Activated T-helper 2 cell treated with anti-CD3 and anti-CD28 coated beads, Interferon-gamma antibody, Interleukin-2, Interleukin-4, amounts not matched to agents 10 μg/mL and 5 μg/mL and 100 μg/mL, durations not matched to agents 14 hours and 24 hours and 36 hours (primary cell): ENCODE data around the gene DLG4. TPM values are rescaled to one million over a fixed set of nuclear protein-coding genes. Genes with fewer than 3 reads are reported as not detected.

Experiments
- DNase-seq: peaks from one replicate; pipeline ENCODE4 v3.0.0; 2021; ENCODE audit warnings: low spot score
- H3K27ac Mint-ChIP-seq: one replicate; pipeline ENCODE4 v1.8.0; 2021; ENCODE audit warnings: mixed read lengths
- H3K27me3 Mint-ChIP-seq: one replicate; pipeline ENCODE4 v1.8.0; 2021; ENCODE audit warnings: low read depth, mixed read lengths
- H3K36me3 Mint-ChIP-seq: one replicate; pipeline ENCODE4 v1.8.0; 2021; ENCODE audit warnings: low read depth, mixed read lengths
- H3K4me1 Mint-ChIP-seq: one replicate; pipeline ENCODE4 v1.8.0; 2021; ENCODE audit warnings: low read depth, mixed read lengths
- H3K4me3 Mint-ChIP-seq: one replicate; pipeline ENCODE4 v1.8.0; 2021; ENCODE audit warnings: low read depth, mild to moderate bottlenecking, moderate library complexity, mixed read lengths
- H3K9me3 Mint-ChIP-seq: one replicate; pipeline ENCODE4 v1.8.0; 2021; ENCODE audit warnings: mixed read lengths
- intact Hi-C: fragments of 100-400 bp; cut with micrococcal nuclease; formaldehyde crosslinking; loops from one replicate; pipeline ENCODE4 v1.15.1; 2023
- total RNA-seq: library from RNA; stranded (reverse); gene quantifications from 2 replicates; pipeline ENCODE4 v1.2.3, GENCODE V29; 2022

Gene DLG4
- total RNA-seq, 1 donor from 2014 or later = 10.6 TPM

GRCh38 chr17:7242717-7243452, 23.2 kb upstream of the DLG4 start:
- DNase-seq = peak; percentile 92
- H3K27me3 Mint-ChIP-seq = no peaks in the 10 kb centered on the region
- intact Hi-C loops = loop anchor here (1.0 to 2.0 kb wide), 3 partner anchors 9 to 64 kb away; partner anchors contain the start of genes EIF5A, ELP5 and SLC2A4
- peak overlapping the region; percentile 95 for H3K27ac Mint-ChIP-seq
- H3K4me1 Mint-ChIP-seq = peaks cover 29% of the 10 kb centered on the region
- H3K4me3 Mint-ChIP-seq = peak overlapping the region; percentile 98
- H3K9me3 Mint-ChIP-seq = no peaks in the 10 kb centered on the region
- peaks cover 58% of the 10 kb centered on the region for H3K36me3 Mint-ChIP-seq

DNA sequence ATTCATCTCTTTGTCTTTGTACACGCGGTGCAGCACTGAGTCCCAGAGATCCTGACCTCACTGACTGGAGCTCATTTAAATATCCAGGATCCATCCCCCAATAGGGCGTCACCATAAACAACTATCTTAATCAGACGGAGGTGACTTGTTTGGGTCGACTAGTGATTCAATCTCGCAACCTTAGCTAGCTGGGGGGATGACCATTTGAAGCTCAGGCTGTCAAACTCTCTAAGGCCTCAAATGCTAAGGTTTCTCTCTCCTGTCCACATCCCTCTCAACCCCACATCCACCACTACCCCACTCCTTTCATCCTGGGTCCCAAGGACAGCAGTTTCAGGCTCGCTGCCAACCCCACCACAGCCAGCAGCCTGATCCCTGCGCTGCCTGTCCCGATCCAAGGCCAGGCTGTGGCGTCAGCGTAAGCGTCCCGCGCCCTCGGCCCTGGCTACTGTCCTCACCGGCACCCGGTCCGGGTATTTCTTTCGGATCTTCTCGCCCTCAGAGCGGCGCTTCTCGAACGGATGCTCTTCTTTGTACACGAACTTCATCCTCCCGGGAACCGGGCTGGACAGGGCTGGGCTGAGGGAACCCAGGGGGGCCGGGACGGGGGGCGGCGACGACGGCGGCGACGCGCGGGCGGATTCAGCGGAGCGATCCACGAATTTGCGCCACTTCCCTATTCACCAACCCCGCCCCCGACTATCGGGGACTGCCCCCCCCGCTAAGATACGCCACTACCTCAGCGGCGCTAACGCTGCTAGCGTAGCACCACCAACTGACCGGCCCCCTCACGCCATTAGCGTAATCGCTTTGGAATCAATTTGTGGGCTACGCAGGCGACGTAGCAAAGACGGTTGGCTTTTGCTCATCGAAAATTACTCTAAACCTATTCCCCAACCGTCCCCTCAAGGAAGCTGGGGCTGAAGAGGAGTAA, 22.4 kb upstream of the DLG4 start, which contains the start of gene GABARAP:
Gene GABARAP, minus strand, starts transcription at position 667 of the 934 bp plus-strand sequence. Its CDS starts 119 bp downstream, at position 548.
- Mint-ChIP-seq H3K4me1 (peaks cover 32% of the 10 kb centered on the region), H3K27me3 (no peaks in the 10 kb centered on the region), H3K4me3 (peak within 1 kb of the TSS; percentile 98), H3K36me3 (peaks cover 62% of the 10 kb centered on the region), H3K27ac (peak within 1 kb of the TSS; percentile 95), H3K9me3 (no peaks in the 10 kb centered on the region)
- intact Hi-C loops = loop anchor here (1.0 to 2.0 kb wide), 3 partner anchors 10 to 65 kb away; partner anchors contain the start of genes EIF5A, ELP5 and SLC2A4
- DNase-seq = peak; percentile 88

DNA sequence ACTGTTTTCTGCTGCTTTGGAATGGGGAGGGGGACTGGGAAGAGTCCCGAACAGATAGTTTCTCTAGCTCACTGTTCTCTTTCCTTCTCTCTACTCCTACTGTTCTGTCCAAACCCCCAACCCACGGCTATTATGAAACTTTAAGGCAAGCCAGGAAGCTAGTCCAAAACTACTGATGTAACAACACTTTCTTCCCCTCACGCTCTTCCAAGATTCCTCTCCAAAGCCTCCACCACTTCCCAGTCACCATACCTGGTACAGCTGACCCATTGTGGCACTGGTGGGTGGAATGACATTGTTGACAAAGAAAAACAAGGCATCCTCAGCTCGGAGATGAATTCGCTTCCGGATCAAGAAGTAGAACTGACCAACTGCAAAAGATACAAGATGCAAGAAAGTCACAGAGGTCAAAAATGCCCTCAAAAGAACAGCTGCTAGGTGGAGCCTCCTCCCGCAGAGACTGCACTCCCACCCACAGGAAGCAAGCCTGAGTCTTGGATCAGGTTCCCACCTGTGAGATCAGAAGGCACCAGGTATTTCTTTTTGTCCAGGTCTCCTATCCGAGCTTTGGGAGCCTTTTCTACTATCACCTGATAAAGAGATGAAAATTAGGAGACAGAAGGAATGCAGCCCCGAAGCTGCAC, 21.6 kb upstream of the DLG4 start:
- no peak for DNase-seq
- Mint-ChIP-seq H3K4me3 (peak overlapping the region; percentile 98), H3K4me1 (peaks cover 34% of the 10 kb centered on the region), H3K27me3 (no peaks in the 10 kb centered on the region), H3K9me3 (no peaks in the 10 kb centered on the region), H3K27ac (peak overlapping the region; percentile 95), H3K36me3 (peaks cover 62% of the 10 kb centered on the region)
- intact Hi-C loops = no loop called here

DNA sequence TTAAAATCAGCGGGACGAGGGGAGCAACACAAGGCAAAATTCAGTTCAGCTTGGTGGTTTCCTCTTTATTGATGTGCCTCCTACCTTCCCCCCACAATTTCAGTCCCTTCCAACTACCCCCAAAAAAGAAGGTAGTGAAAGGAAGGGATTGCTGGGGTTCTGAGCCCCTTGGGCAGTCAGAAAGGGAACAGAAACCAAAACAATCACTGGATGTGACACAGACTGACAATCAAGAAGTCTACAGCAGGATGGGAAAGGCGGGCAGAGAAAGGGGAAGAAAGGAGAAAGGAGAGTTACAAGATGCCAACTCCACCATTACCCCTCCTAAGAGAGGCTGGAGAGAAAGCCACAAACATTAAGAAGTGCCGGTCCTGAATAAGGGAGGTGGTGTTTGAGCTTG, 20.7 kb upstream of the DLG4 start:
- Mint-ChIP-seq H3K4me1 (peaks cover 42% of the 10 kb centered on the region), H3K4me3 (peak overlapping the region; percentile 98), H3K9me3 (no peaks in the 10 kb centered on the region), H3K27ac (peak overlapping the region; percentile 5), H3K36me3 (peaks cover 64% of the 10 kb centered on the region), H3K27me3 (no peaks in the 10 kb centered on the region)
- DNase-seq = no peak
- intact Hi-C loops = no loop called here

DNA sequence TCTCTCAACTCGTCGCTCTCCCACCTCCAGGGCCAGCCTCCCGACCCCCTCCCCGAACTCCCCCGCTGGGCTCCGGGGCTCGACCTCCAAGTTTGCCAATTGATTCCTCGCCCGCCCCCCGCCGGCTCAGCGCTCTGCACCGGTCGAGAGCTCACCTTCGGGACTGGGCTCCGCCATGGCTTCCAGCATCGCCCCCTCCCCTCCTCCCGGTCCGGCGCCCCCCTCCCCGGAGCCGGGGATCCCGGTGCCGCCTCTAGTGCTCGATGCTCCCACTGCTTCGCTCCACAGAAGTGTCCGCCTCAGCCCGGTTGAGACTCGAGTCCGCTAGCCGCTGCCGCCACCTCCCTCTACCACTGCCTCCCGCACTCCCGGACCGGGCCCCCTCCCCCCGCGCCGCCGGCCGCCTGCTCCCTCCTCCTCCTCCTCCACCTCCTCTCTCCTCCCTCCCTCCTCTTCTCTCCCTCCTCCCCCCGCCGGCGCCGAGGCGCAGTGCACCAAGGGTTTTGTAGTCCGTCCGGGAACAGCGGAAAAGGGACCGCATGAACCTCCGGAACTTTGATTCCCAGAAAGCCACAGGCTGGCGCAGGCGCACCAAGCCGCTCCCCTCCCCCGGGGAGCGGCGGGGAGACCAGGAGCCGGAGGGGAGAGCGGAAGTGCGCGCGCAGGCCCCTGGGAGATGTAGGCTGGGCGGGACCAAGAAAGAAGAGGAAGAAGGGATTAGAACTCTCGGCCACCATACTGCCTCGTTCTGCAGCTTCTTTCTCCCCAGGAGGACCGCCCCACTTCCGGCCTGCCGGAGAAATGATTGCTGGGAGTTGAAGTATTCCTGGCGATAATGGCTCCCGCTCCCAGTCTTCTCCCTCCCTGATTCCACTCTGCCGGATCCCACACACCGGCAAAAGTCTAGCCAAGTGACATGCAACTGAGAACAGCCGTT, 19.7 kb upstream of the DLG4 start, which contains the start of gene PHF23:
Gene PHF23, minus strand, starts transcription at position 367 of the 937 bp plus-strand sequence. Its CDS starts 178 bp downstream, at position 189.
- Mint-ChIP-seq H3K27ac (peak within 1 kb of the TSS; percentile 92), H3K9me3 (no peaks in the 10 kb centered on the region), H3K36me3 (peaks cover 67% of the 10 kb centered on the region), H3K4me1 (peaks cover 48% of the 10 kb centered on the region), H3K4me3 (peak within 1 kb of the TSS; percentile 98), H3K27me3 (no peaks in the 10 kb centered on the region)
- intact Hi-C loops = loop anchor here (1.0 to 2.0 kb wide), 2 partner anchors 25 to 333 kb away; no protein-coding TSS in a partner anchor
- DNase-seq = peak; percentile 98

- peaks cover 52% of the 10 kb centered on the region for H3K4me1 Mint-ChIP-seq
Measured at GRCh38 chr17:7238420-7239090, 18.9 kb upstream of the DLG4 start.

DNA sequence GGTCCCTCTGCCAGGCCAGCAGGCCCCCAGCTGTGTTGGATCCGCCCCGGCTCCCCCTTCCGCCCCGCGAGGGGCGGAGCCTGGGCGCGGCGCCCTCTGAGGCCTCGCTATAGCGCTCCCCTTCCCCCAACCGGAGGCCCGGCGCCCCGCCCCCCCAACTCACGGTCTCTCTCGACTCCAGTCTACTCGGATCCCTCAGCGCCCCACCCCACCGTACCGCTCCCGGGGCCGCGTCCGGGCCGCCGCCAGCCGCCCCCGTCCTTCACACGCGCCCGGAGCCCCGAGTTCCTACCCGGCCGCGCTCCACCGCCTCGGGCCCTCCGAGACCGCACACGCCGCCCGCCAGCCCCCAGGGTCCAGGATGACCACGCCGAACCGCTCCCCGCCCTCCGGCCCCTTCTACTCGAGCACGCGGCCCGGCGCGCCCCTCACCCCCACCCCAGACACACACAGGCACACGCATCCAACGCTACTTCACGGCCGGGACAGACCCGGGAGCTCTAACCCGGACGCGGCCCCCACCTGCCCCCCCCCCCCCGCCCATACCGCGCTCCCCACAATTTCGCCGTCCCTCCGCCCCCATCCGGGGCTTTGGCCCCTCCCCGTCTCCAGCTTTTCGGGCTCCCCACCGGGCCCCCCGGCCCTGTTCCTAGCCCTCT, 18.3 kb upstream of the DLG4 start:
- H3K27ac Mint-ChIP-seq = peak overlapping the region; percentile 92
- peak; percentile 77 for DNase-seq
- H3K4me3 Mint-ChIP-seq = peak overlapping the region; percentile 98
- peaks cover 60% of the 10 kb centered on the region for H3K36me3 Mint-ChIP-seq
- no peaks in the 10 kb centered on the region for H3K9me3 Mint-ChIP-seq
- no peaks in the 10 kb centered on the region for H3K27me3 Mint-ChIP-seq
- H3K4me1 Mint-ChIP-seq = peaks cover 52% of the 10 kb centered on the region
- intact Hi-C loops = loop anchor here (1.0 to 2.0 kb wide), 2 partner anchors 43 to 335 kb away; partner anchors contain the start of gene SLC2A4

More at GRCh38 chr17:7238420-7239090, 18.9 kb upstream of the DLG4 start:
- Mint-ChIP-seq H3K9me3 (no peaks in the 10 kb centered on the region), H3K27ac (peak overlapping the region; percentile 92), H3K27me3 (no peaks in the 10 kb centered on the region), H3K36me3 (peaks cover 63% of the 10 kb centered on the region), H3K4me3 (peak overlapping the region; percentile 98)
- DNase-seq = no peak
- intact Hi-C loops = loop anchor here (1.0 to 2.0 kb wide), 3 partner anchors 24 to 334 kb away; partner anchors contain the start of gene SLC2A4

- H3K27me3 Mint-ChIP-seq = no peaks in the 10 kb centered on the region
- H3K4me3 Mint-ChIP-seq = peak overlapping the region; percentile 98
- no peak for DNase-seq
- no peaks in the 10 kb centered on the region for H3K9me3 Mint-ChIP-seq
- peaks cover 54% of the 10 kb centered on the region for H3K4me1 Mint-ChIP-seq
- peak overlapping the region; percentile 86 for H3K27ac Mint-ChIP-seq
- intact Hi-C loops = no loop called here
- H3K36me3 Mint-ChIP-seq = peaks cover 58% of the 10 kb centered on the region
Measured at GRCh38 chr17:7237266-7237760, 17.7 kb upstream of the DLG4 start.

DNA sequence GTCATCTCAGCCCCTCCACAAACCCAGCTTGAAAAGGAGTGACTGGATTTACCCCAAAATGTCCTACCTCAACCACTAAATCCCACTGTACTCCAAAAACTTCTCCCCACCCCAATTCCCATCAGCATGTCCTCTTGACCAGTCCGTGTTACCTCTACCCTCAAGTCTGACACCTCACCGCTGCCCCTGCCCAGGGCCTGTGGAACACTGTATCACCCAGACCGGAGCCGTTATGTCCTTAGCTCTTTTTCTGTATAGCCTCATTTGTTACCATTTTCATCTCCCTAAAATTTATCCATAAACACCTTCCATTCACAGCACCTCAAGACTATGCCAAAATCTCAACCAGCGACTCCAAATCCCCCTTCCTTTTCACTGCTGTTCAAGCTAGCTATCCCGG, 17.2 kb upstream of the DLG4 start:
- DNase-seq = no peak
- no peaks in the 10 kb centered on the region for H3K9me3 Mint-ChIP-seq
- peaks cover 55% of the 10 kb centered on the region for H3K4me1 Mint-ChIP-seq
- H3K4me3 Mint-ChIP-seq = peak overlapping the region; percentile 98
- intact Hi-C loops = no loop called here
- peak overlapping the region; percentile 86 for H3K27ac Mint-ChIP-seq
- H3K27me3 Mint-ChIP-seq = no peaks in the 10 kb centered on the region
- H3K36me3 Mint-ChIP-seq = peaks cover 58% of the 10 kb centered on the region

DNA sequence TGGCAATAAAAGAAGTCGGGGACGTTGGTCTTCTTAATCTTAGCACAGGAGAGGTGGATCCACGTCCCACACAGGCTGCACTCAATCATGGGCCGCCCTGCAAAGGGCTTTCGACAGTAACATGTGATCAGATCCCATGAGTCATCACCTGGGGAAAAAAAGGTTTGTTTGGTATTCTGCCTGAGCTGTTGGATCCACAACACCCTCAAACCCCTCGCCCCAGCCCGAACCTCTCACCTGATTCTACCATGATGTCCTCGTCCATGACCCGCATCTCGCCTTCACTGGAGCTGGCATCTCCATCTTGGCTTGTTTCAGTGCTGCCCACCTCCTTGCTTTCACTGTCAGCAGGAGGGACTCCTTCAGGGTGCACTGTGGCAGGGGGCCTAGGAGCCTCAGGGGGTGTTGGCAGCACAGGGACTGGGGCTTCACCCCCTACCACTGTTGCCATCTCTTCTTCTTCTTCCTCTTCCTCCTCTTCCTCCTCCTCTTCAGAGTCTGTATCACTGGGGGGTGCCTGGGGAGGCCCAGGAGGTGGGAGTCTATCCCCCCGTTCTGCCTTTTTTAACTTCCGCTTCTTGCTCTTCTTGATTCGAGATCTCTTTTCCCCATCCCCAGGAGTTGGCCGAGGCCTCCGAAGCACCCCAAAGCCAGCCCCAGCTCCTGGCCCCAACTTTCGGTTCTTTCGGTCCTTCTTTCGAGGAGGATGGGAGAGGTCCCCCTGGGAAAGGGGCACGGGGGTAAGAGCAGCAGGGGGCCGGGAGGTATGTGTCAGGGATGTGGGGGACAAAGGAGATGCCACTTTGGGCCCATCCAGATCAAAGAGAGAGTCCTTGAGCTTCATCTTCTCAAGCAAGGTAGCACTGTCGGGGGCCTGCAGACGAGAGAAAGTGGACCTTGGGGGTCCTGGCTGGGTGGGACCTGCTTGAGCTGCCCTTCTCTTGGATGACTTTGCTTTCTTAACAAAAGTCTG, 16.3 kb upstream of the DLG4 start:
- intact Hi-C loops = no loop called here
- no peaks in the 10 kb centered on the region for H3K9me3 Mint-ChIP-seq
- H3K36me3 Mint-ChIP-seq = peaks cover 51% of the 10 kb centered on the region
- H3K27me3 Mint-ChIP-seq = no peaks in the 10 kb centered on the region
- no peak overlapping the region for H3K27ac Mint-ChIP-seq
- peak overlapping the region; percentile 98 for H3K4me3 Mint-ChIP-seq
- peaks cover 46% of the 10 kb centered on the region for H3K4me1 Mint-ChIP-seq
- no peak for DNase-seq
